Measurements from ENCODE around the gene CMC4.
A peak's percentile ranks its signal among the peaks of the same experiment; 100 is the strongest.

CMC4 gene

DNA sequence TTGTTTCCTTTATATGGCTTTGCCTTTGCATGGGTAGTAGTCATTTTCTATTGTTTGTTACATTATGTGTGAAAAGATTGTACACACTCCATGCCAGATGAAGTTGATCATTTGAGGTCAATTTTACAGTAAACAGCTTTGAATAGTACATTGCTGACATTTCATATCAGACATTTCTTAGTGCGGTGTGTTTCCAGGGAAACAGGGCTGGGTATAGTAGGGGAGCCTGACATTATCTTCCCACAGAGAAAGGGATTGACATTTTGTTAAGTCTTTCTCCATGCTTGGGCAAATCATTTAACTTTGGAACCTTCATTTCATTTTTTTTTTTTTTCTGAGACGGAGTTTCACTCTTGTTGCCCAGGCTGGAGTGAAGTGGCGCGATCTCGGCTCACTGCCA, 39.3 kb downstream of the CMC4 start:
- DNase-seq (ENCODE audit: extremely low spot score), result no peak
- ChIA-PET CTCF (no interaction called here), POLR2A (no interaction called here)
- no peak for TF ChIP-seq ELF4 (IDR thresholded peaks at IDR 0.05)
- TF ChIP-seq HDGF (IDR thresholded peaks at IDR 0.05; ENCODE audit: borderline replicate concordance), result no peak
- no peak for TF ChIP-seq NFRKB (IDR thresholded peaks at IDR 0.05)
- TF ChIP-seq BHLHE40 (IDR thresholded peaks at IDR 0.05; ENCODE audit: borderline replicate concordance), result no peak
- TF ChIP-seq ARNT (IDR thresholded peaks at IDR 0.05), result no peak
- no peak for TF ChIP-seq SP1 (IDR thresholded peaks at IDR 0.05)
- no peak for TF ChIP-seq FOXA1 (IDR thresholded peaks at IDR 0.05)
- TF ChIP-seq LEF1 (IDR thresholded peaks at IDR 0.05; ENCODE audit: borderline replicate concordance), result no peak
- no peak for TF ChIP-seq PKNOX1 (IDR thresholded peaks at IDR 0.05)
- TF ChIP-seq TARDBP (IDR thresholded peaks at IDR 0.05), result no peak

DNA sequence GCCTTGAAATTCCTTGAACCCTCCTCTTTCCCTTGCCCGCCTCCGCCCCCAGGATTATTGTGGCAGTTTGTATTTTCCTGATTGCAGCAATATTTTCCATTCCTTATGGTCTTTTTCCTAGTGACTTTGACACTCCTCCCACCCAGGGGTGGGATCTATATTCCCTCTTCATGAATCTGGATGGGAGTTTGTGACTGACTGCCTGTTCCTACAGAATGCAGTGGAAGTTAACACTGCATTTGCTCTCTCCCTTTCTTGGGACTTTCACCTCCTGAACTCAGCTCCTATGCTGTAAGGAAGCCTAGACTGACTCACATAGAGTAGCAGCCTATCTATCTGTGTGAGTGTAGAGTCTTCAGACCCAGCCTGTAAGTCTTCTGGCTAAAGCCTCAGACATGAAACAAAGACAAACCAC, 42.1 kb downstream of the CMC4 start:
- no peak for DNase-seq (ENCODE audit: extremely low spot score)
- POLR2A ChIA-PET, result interaction anchor here (1.1 kb wide), 1 partner anchor 11 kb away, joined by 3 read pairs; no protein-coding TSS in a partner anchor
- CTCF ChIA-PET, result interaction anchor here (1.1 kb wide), 1 partner anchor 28 kb away, joined by 3 read pairs; no protein-coding TSS in a partner anchor
- TF ChIP-seq CTBP1 (IDR thresholded peaks at IDR 0.05; ENCODE audit: borderline replicate concordance) (no peak), FOXA1 (IDR thresholded peaks at IDR 0.05) (no peak), PKNOX1 (IDR thresholded peaks at IDR 0.05) (no peak), BHLHE40 (IDR thresholded peaks at IDR 0.05; ENCODE audit: borderline replicate concordance) (no peak), ARNT (IDR thresholded peaks at IDR 0.05) (no peak), FOXK2 (IDR thresholded peaks at IDR 0.05) (no peak), HDGF (IDR thresholded peaks at IDR 0.05; ENCODE audit: borderline replicate concordance) (no peak), ELF4 (IDR thresholded peaks at IDR 0.05) (no peak), L3MBTL2 (conservative IDR thresholded peaks at IDR 0.05) (no peak), TARDBP (IDR thresholded peaks at IDR 0.05) (no peak), LEF1 (IDR thresholded peaks at IDR 0.05; ENCODE audit: borderline replicate concordance) (no peak), ZNF384 (IDR thresholded peaks at IDR 0.05) (no peak), FOXM1 (IDR thresholded peaks at IDR 0.05; ENCODE audit: borderline replicate concordance) (no peak), SUZ12 (IDR thresholded peaks at IDR 0.05) (no peak), NFRKB (IDR thresholded peaks at IDR 0.05) (no peak)

DNA sequence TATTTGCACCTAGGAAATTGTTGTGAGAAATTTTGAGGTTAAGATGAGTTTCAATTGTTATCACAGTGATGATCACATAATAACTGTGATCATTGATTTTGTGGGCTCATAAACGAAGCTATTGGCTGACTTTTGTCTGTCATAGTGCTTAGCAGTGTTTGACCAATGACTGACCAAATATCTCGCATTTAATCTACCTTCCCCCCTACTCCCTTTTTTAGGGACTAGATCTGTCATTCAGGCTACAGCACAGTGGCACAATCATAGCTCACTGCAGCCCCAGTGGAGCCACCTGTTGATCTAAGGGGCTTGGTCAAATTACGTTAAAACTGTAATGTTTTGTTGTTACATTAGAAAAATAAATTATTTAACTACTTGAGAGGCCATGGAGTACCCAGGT, 42.8 kb downstream of the CMC4 start:
- CTCF ChIA-PET, result interaction anchor here (0.6 to 1.1 kb wide), 2 partner anchors 25 to 29 kb away, joined by 3 read pairs; no protein-coding TSS in a partner anchor
- TF ChIP-seq ARNT (IDR thresholded peaks at IDR 0.05), result no peak
- TF ChIP-seq FOXK2 (IDR thresholded peaks at IDR 0.05), result no peak
- no peak for TF ChIP-seq BHLHE40 (IDR thresholded peaks at IDR 0.05; ENCODE audit: borderline replicate concordance)
- TF ChIP-seq NFRKB (IDR thresholded peaks at IDR 0.05), result no peak
- no peak for TF ChIP-seq CTBP1 (IDR thresholded peaks at IDR 0.05; ENCODE audit: borderline replicate concordance)
- TF ChIP-seq HDGF (IDR thresholded peaks at IDR 0.05; ENCODE audit: borderline replicate concordance), result no peak
- no peak for TF ChIP-seq TARDBP (IDR thresholded peaks at IDR 0.05)
- TF ChIP-seq L3MBTL2 (conservative IDR thresholded peaks at IDR 0.05), result no peak
- no peak for TF ChIP-seq FOXA1 (IDR thresholded peaks at IDR 0.05)
- TF ChIP-seq SUZ12 (IDR thresholded peaks at IDR 0.05), result no peak
- no peak for TF ChIP-seq SP1 (IDR thresholded peaks at IDR 0.05)
- TF ChIP-seq ELF4 (IDR thresholded peaks at IDR 0.05), result no peak
- TF ChIP-seq LEF1 (IDR thresholded peaks at IDR 0.05; ENCODE audit: borderline replicate concordance), result no peak
- no peak for TF ChIP-seq ZNF384 (IDR thresholded peaks at IDR 0.05)
- DNase-seq (ENCODE audit: extremely low spot score), result no peak
- POLR2A ChIA-PET, result interaction anchor here (1.1 kb wide), 1 partner anchor 10 kb away, joined by 3 read pairs; no protein-coding TSS in a partner anchor

DNA sequence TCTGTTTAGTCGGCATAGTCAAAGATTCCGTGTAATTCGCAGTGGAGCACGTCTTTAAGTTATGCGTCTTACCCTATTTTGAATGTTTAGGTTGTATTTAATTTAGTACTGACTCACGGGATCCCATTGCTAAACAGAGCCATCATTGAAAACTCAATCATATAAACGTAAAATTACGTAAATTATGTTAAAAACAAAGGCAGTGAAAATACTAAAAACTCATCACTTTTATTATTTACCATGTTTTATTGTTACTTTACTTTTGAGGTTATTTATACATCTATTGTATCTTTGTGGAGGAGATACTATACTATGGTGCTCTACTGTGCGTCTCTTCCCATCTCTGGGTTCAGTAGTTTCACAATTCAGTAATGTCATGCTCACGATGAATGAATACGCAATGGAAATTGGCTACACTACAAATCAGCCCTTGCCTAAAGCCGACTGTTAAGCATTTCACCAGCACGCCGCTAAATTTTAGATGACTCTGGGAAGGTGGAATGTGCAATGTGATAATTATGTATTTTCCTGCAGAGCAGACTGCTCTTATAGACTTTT, 43.3 kb downstream of the CMC4 start:
- peak; percentile 15 for DNase-seq (ENCODE audit: extremely low spot score)
- CTCF ChIA-PET, result interaction anchor here (0.6 to 1.3 kb wide), 2 partner anchors 21 to 25 kb away, joined by 3 read pairs; no protein-coding TSS in a partner anchor
- POLR2A ChIA-PET, result interaction anchor here (1.0 to 1.3 kb wide), 4 partner anchors 10 to 43 kb away, joined by 3 read pairs; no protein-coding TSS in a partner anchor
- TF ChIP-seq ARNT (IDR thresholded peaks at IDR 0.05), result no peak
- no peak for TF ChIP-seq BHLHE40 (IDR thresholded peaks at IDR 0.05; ENCODE audit: borderline replicate concordance)
- no peak for TF ChIP-seq LEF1 (IDR thresholded peaks at IDR 0.05; ENCODE audit: borderline replicate concordance)
- no peak for TF ChIP-seq FOXA1 (IDR thresholded peaks at IDR 0.05)
- no peak for TF ChIP-seq SP1 (IDR thresholded peaks at IDR 0.05)
- no peak for TF ChIP-seq SUZ12 (IDR thresholded peaks at IDR 0.05)
- TF ChIP-seq ELF4 (IDR thresholded peaks at IDR 0.05), result no peak
- no peak for TF ChIP-seq NFRKB (IDR thresholded peaks at IDR 0.05)
- no peak for TF ChIP-seq HDGF (IDR thresholded peaks at IDR 0.05; ENCODE audit: borderline replicate concordance)
- TF ChIP-seq ZNF384 (IDR thresholded peaks at IDR 0.05), result no peak
- TF ChIP-seq FOXK2 (IDR thresholded peaks at IDR 0.05), result no peak
- TF ChIP-seq CTBP1 (IDR thresholded peaks at IDR 0.05; ENCODE audit: borderline replicate concordance), result no peak
- TF ChIP-seq FOXM1 (IDR thresholded peaks at IDR 0.05; ENCODE audit: borderline replicate concordance), result no peak
- TF ChIP-seq L3MBTL2 (conservative IDR thresholded peaks at IDR 0.05), result no peak
- no peak for TF ChIP-seq TARDBP (IDR thresholded peaks at IDR 0.05)
- no peak for TF ChIP-seq PKNOX1 (IDR thresholded peaks at IDR 0.05)

DNA sequence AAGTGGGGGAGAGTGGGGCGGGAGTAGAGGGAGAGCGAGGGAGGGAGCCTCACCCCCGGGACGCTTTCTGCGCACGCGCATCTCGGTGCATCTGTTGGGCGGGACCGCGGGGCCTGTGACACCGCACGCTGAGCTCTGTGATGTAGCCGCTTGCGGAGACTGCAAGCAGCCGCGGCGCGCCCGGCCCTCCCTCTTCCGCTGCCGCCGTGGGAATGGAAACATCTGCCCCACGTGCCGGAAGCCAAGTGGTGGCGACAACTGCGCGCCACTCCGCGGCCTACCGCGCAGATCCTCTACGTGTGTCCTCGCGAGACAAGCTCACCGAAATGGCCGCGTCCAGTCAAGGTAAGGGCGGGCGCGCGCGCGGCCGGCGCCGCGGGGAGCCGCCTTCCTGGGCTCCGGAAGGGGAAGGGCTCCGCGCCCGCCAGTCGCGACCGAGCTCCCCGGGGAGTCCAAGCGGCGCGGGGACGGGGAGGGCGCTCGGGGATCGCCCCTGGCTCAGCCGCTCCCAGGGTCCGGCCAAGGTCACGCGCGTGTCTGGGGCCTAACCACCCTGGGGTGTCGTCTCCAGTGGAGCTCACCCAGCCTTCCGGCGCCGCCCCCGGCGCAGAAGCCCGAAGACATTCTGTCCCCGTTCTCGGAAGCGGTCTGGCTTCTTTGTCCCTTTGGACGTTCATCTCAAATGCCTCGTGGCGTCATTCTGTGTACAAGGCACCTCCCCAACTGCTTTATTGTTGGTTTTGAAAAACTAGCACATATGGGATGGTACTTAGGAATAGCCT, 44.0 kb downstream of the CMC4 start, which contains the start of gene FUNDC2:
Gene FUNDC2 (plus strand): TSS at position 118 of the 782 bp plus-strand sequence. CDS start 95 bp downstream, at position 213.
- TF ChIP-seq ELF4 (IDR thresholded peaks at IDR 0.05) (peak; percentile 45; the same call in 1 of the 2 replicates), CTBP1 (IDR thresholded peaks at IDR 0.05; ENCODE audit: borderline replicate concordance) (0 out of 2 replicates have a peak, but pooled peaks have one; percentile 41), HDGF (IDR thresholded peaks at IDR 0.05; ENCODE audit: borderline replicate concordance) (no peak), L3MBTL2 (conservative IDR thresholded peaks at IDR 0.05) (peak; percentile 95), ZNF384 (IDR thresholded peaks at IDR 0.05) (no peak), SUZ12 (IDR thresholded peaks at IDR 0.05) (no peak)
- DNase-seq (ENCODE audit: extremely low spot score), result peak; percentile 89
- CTCF ChIA-PET, result interaction anchor here (0.6 to 1.3 kb wide), 2 partner anchors 22 to 653 kb away, joined by 3 read pairs; no protein-coding TSS in a partner anchor
- POLR2A ChIA-PET, result interaction anchor here (0.5 to 1.3 kb wide), 8 partner anchors 9 to 968 kb away, joined by 3 to 10 read pairs (median 3); partner anchors contain the start of genes CMC4 and MTCP1
